ENCODE data around the gene SLC17A5. TPM values are rescaled to one million over a fixed set of nuclear protein-coding genes. Genes with fewer than 3 reads are reported as not detected.

SLC17A5 gene
- total RNA-seq, 2 experiments from 2014 or later: 4.2 to 5.0 TPM

GRCh38 chr6:73565767-73566485, 87.9 kb downstream of the SLC17A5 start:
- H3K4me1 Mint-ChIP-seq (ENCODE audit: low read depth): peaks cover under 1% of the 10 kb centered on the region
- ChIA-PET CTCF (interaction anchor here (1.0 kb wide), 1 partner anchor 8 kb away, joined by 3 read pairs; no protein-coding TSS in a partner anchor), POLR2A (interaction anchor here (1.5 kb wide), 1 partner anchor 52 kb away, joined by 9 read pairs; no protein-coding TSS in a partner anchor)
- no peaks in the 10 kb centered on the region for H3K27me3 Mint-ChIP-seq
- no peaks in the 10 kb centered on the region for H3K36me3 Mint-ChIP-seq (ENCODE audit: low read depth)
- intact Hi-C loops (cut with micrococcal nuclease): no loop called here
- DNase-seq: no peak
- no peak overlapping the region for H3K27ac Mint-ChIP-seq
- H3K9me3 Mint-ChIP-seq: no peaks in the 10 kb centered on the region
- ATAC-seq: no peak
- TF ChIP-seq CTCF (IDR thresholded peaks at IDR 0.05): no peak
- no peak overlapping the region for H3K4me3 Mint-ChIP-seq

- TF ChIP-seq CTCF (IDR thresholded peaks at IDR 0.05): no peak
- no peaks in the 10 kb centered on the region for H3K9me3 Mint-ChIP-seq
- CTCF ChIA-PET: interaction anchor here (1.0 kb wide), 1 partner anchor 9 kb away, joined by 3 read pairs; no protein-coding TSS in a partner anchor
- no peak overlapping the region for H3K27ac Mint-ChIP-seq
- no peaks in the 10 kb centered on the region for H3K36me3 Mint-ChIP-seq (ENCODE audit: low read depth)
- no peak overlapping the region for H3K4me3 Mint-ChIP-seq
- no peaks in the 10 kb centered on the region for H3K27me3 Mint-ChIP-seq
- H3K4me1 Mint-ChIP-seq (ENCODE audit: low read depth): peaks cover 9% of the 10 kb centered on the region
- no peak for ATAC-seq
- intact Hi-C loops (cut with micrococcal nuclease): no loop called here
- peak; percentile 36 for DNase-seq
- POLR2A ChIA-PET: interaction anchor here (1.5 kb wide), 1 partner anchor 51 kb away, joined by 9 read pairs; no protein-coding TSS in a partner anchor
Measured at GRCh38 chr6:73564578-73565345, 89.0 kb downstream of the SLC17A5 start.

GRCh38 chr6:73562558-73562957, 91.2 kb downstream of the SLC17A5 start:
- POLR2A ChIA-PET: no interaction called here
- CTCF ChIA-PET: interaction anchor here (1.1 kb wide), 1 partner anchor 171 kb away, joined by 3 read pairs; no protein-coding TSS in a partner anchor
- Mint-ChIP-seq H3K36me3 (ENCODE audit: low read depth) (no peaks in the 10 kb centered on the region), H3K9me3 (no peaks in the 10 kb centered on the region), H3K4me1 (ENCODE audit: low read depth) (peaks cover 20% of the 10 kb centered on the region), H3K27me3 (no peaks in the 10 kb centered on the region), H3K27ac (no peak overlapping the region), H3K4me3 (no peak overlapping the region)
- intact Hi-C loops (cut with micrococcal nuclease): no loop called here
- TF ChIP-seq CTCF (IDR thresholded peaks at IDR 0.05): no peak
- no peak for ATAC-seq
- no peak for DNase-seq

- peaks cover 20% of the 10 kb centered on the region for H3K4me1 Mint-ChIP-seq (ENCODE audit: low read depth)
- ChIA-PET CTCF (interaction anchor here (1.2 kb wide), 1 partner anchor 18 kb away, joined by 3 read pairs; no protein-coding TSS in a partner anchor), POLR2A (interaction anchor here (1.5 to 2.4 kb wide), 2 partner anchors 41 to 46 kb away, joined by 4 to 6 read pairs; no protein-coding TSS in a partner anchor)
- no peak for DNase-seq
- no peak for TF ChIP-seq CTCF (IDR thresholded peaks at IDR 0.05)
- intact Hi-C loops (cut with micrococcal nuclease): no loop called here
- no peaks in the 10 kb centered on the region for H3K36me3 Mint-ChIP-seq (ENCODE audit: low read depth)
- no peaks in the 10 kb centered on the region for H3K27me3 Mint-ChIP-seq
- H3K27ac Mint-ChIP-seq: no peak overlapping the region
- H3K4me3 Mint-ChIP-seq: no peak overlapping the region
- ATAC-seq: no peak
- H3K9me3 Mint-ChIP-seq: no peaks in the 10 kb centered on the region
Measured at GRCh38 chr6:73560853-73561407, 92.9 kb downstream of the SLC17A5 start.
